IMR-90 (cell line): ENCODE results near the gene NTM. TPM values are rescaled to one million over a fixed set of nuclear protein-coding genes. Genes with fewer than 3 reads are reported as not detected.

Experiments used
- ATAC-seq: fragments of 200-7000 bp; cut with Tn5 transposase; 2 replicates; pipeline ENCODE4 v1.9.1; 2020; ENCODE audit warnings: low read depth, mild to moderate bottlenecking, moderate library complexity
- BruUV-seq: library from RNA; stranded (reverse); fragments of 400-500 nt; replicated peaks from 2 replicates; lab custom pipeline; 2021; lab: Mats Ljungman, UMichigan
- CTCF ChIA-PET: fragments of 300-600 bp; formaldehyde crosslinking; extraction: SDS; loops from one replicate; lab custom pipeline; 2021; ENCODE audit warnings: antibody characterized with exemption; lab: Yijun Ruan, JAX
- POLR2A ChIA-PET: fragments of 300-600 bp; sonication (Branson Sonifier 250); formaldehyde crosslinking; loops from one replicate; lab custom pipeline; 2022; ENCODE audit warnings: antibody characterized with exemption; ENCODE audit not compliant: unreplicated experiment; lab: Charles Lee
- DNase-seq: peaks from one replicate; pipeline ENCODE4 v3.0.0; 2013
- H2AFZ ChIP-seq: replicated peaks from 2 replicates; pipeline ENCODE3; 2013; ENCODE audit warnings: low read length, mild to moderate bottlenecking; ENCODE audit not compliant: poor library complexity
- H2AK5ac ChIP-seq: 2 replicates; pipeline ENCODE4 v1.6.1; 2013; ENCODE audit warnings: low read depth, low read length, inconsistent platforms
- H2AK9ac ChIP-seq: replicated peaks from 2 replicates; pipeline ENCODE3; 2013; ENCODE audit warnings: mild to moderate bottlenecking, low read depth, low read length, moderate library complexity; ENCODE audit not compliant: poor library complexity
- H2BK120ac ChIP-seq: 2 replicates; pipeline ENCODE4 v1.6.1; 2013; ENCODE audit warnings: low read depth, low read length, inconsistent platforms
- H2BK15ac ChIP-seq: 3 replicates; pipeline ENCODE4 v1.6.1; 2013; ENCODE audit warnings: low read depth, low read length, inconsistent platforms
- H2BK20ac ChIP-seq: 2 replicates; pipeline ENCODE4 v1.6.1; 2013; ENCODE audit warnings: low read depth, mild to moderate bottlenecking, inconsistent platforms, low read length, moderate library complexity
- H2BK5ac ChIP-seq: 2 replicates; pipeline ENCODE4 v1.6.1; 2013; ENCODE audit warnings: mild to moderate bottlenecking, low read depth, low read length, inconsistent platforms; ENCODE audit not compliant: poor library complexity, severe bottlenecking
- H3K14ac ChIP-seq: replicated peaks from 2 replicates; pipeline ENCODE4 v1.6.1; 2013; ENCODE audit warnings: low read depth, low read length, inconsistent platforms
- H3K18ac ChIP-seq: 2 replicates; pipeline ENCODE4 v1.6.1; 2013; ENCODE audit warnings: low read depth, low read length, control low read depth
- H3K23ac ChIP-seq: 2 replicates; pipeline ENCODE4 v1.6.1; 2013; ENCODE audit warnings: low read depth, low read length, inconsistent platforms
- H3K27ac ChIP-seq: 2 replicates; pipeline ENCODE4 v1.5.1; 2013; ENCODE audit warnings: mild to moderate bottlenecking, control low read depth, low read length; ENCODE audit not compliant: insufficient read depth
- H3K27me3 ChIP-seq: 2 replicates; pipeline ENCODE4 v1.6.1; 2013; ENCODE audit warnings: low read length; ENCODE audit not compliant: control insufficient read depth, insufficient read depth
- H3K36me3 ChIP-seq: 2 replicates; pipeline ENCODE4 v1.6.1; 2013; ENCODE audit warnings: low read length, mixed read lengths; ENCODE audit not compliant: control insufficient read depth, insufficient read depth
- H3K4ac ChIP-seq: 2 replicates; pipeline ENCODE4 v1.6.1; 2013; ENCODE audit warnings: low read depth, low read length, inconsistent platforms
- H3K4me1 ChIP-seq: 2 replicates; pipeline ENCODE4 v1.6.1; 2013; ENCODE audit warnings: low read length, mixed read lengths; ENCODE audit not compliant: control insufficient read depth, insufficient read depth
- H3K4me2 ChIP-seq: 2 replicates; pipeline ENCODE4 v1.6.1; 2013; ENCODE audit warnings: low read depth, mild to moderate bottlenecking, control low read depth, low read length, moderate library complexity
- H3K4me3 ChIP-seq: 2 replicates; pipeline ENCODE4 v1.5.1; 2013; ENCODE audit warnings: low read depth, mild to moderate bottlenecking, control low read depth, low read length, moderate library complexity; ENCODE audit not compliant: insufficient read depth
- H3K56ac ChIP-seq: 2 replicates; pipeline ENCODE4 v1.6.1; 2013; ENCODE audit warnings: low read length, inconsistent platforms; ENCODE audit not compliant: insufficient read depth; ENCODE audit errors: extremely low read depth
- H3K79me1 ChIP-seq, 2 experiments: 2 replicates each; pipeline ENCODE4 v1.6.1; 2013; ENCODE audit warnings: low read length in 2 of 2, inconsistent platforms in 1 of 2, low read depth in 1 of 2
- H3K9ac ChIP-seq: 2 replicates; pipeline ENCODE4 v1.6.1; 2013; ENCODE audit warnings: low read depth, low read length, control low read depth
- H3K9me1 ChIP-seq: 2 replicates; pipeline ENCODE4 v1.6.1; 2013; ENCODE audit warnings: low read length, inconsistent platforms; ENCODE audit not compliant: insufficient read depth
- H3K9me3 ChIP-seq: 2 replicates; pipeline ENCODE4 v1.6.1; 2013; ENCODE audit warnings: low read length; ENCODE audit not compliant: control insufficient read depth, insufficient read depth
- H4K20me1 ChIP-seq: 2 replicates; pipeline ENCODE4 v1.6.1; 2013; ENCODE audit warnings: low read length, inconsistent platforms; ENCODE audit not compliant: insufficient read depth
- H4K5ac ChIP-seq: 2 replicates; pipeline ENCODE4 v1.6.1; 2013; ENCODE audit warnings: mild to moderate bottlenecking, low read depth, low read length, control low read depth
- H4K8ac ChIP-seq, 2 experiments: 2 replicates each; pipeline ENCODE4 v1.6.1; 2013; ENCODE audit warnings: low read depth in 2 of 2, low read length in 2 of 2, control low read depth in 1 of 2, inconsistent platforms in 1 of 2
- H4K91ac ChIP-seq: 2 replicates; pipeline ENCODE4 v1.6.1; 2013; ENCODE audit warnings: low read depth, low read length, inconsistent platforms; ENCODE audit not compliant: insufficient read depth
- RAD21 ChIP-seq: IDR thresholded peaks from 2 replicates; pipeline ENCODE4 v1.6.1; 2012; ENCODE audit warnings: low read length, improper control_type of control experiment
- RCOR1 ChIP-seq: IDR thresholded peaks from 2 replicates; pipeline ENCODE4 v1.6.1; 2012; ENCODE audit warnings: mild to moderate bottlenecking, low read length, improper control_type of control experiment; ENCODE audit not compliant: insufficient replicate concordance
- WGBS, 2 experiments: methylation state at CpG; one replicate each; pipeline versions ENCODE4 v1.1.5 to v1.1.7; 2013; ENCODE audit warnings: missing lambda C conversion rate in 2 of 2; ENCODE audit not compliant: insufficient read length in 1 of 2; ENCODE audit errors: extremely low coverage in 2 of 2; 5-methylcytosine and 5-hydroxymethylcytosine counted together
- dilution Hi-C: fragments of 300-500 bp; cut with HindIII; formaldehyde crosslinking; loops from one replicate; pipeline ENCODE4 v1.14.3; 2018; ENCODE audit warnings: low sequenced_read_pairs; ENCODE audit not compliant: unreplicated experiment
- in situ Hi-C: fragments of 300-500 bp; cut with MboI; formaldehyde crosslinking; loops from 3 replicates; pipeline ENCODE4 v1.14.3; 2019; ENCODE audit warnings: low sequenced_read_pairs, inconsistent platforms, mixed read lengths
- intact Hi-C: fragments of 100-400 bp; cut with micrococcal nuclease; formaldehyde crosslinking; loops from 2 replicates; pipeline ENCODE4 v1.10.0; 2022
- polyA plus RNA-seq, 3 experiments: library from polyadenylated mRNA; depleted of rRNA; stranded (reverse); fragments of >200 nt; gene quantifications; 2 replicates each; pipeline ENCODE4 v1.2.3, GENCODE V29; 2012; ENCODE audit warnings: low replicate concordance in 1 of 3
- total RNA-seq: library from RNA; depleted of rRNA; stranded (reverse); fragments of >200 nt; gene quantifications from 2 replicates; pipeline ENCODE4 v1.2.3, GENCODE V29; 2012

NTM gene
- total and polyA plus RNA-seq, 2 of the 4 experiments (the other 2 are of a cell fraction), result 19.5 to 25.5 TPM

GRCh38 chr11:132256528-132257279 lies 886.3 kb downstream of the NTM start:
- H4K8ac ChIP-seq, result no peak overlapping the region
- POLR2A ChIA-PET, result no interaction called here
- no peak overlapping the region for H3K9ac ChIP-seq
- no peak overlapping the region for H3K4ac ChIP-seq
- no peak overlapping the region for H2BK5ac ChIP-seq
- no peak overlapping the region for H3K56ac ChIP-seq
- no peak overlapping the region for H3K27ac ChIP-seq
- no peak for DNase-seq
- dilution Hi-C loops (no loop called here), intact Hi-C loops (no loop called here), in situ Hi-C loops (no loop called here)
- no peaks in the 10 kb centered on the region for H4K20me1 ChIP-seq
- no peak overlapping the region for H3K4me2 ChIP-seq
- no peak overlapping the region for H4K91ac ChIP-seq
- H3K36me3 ChIP-seq, result no peaks in the 10 kb centered on the region
- CTCF ChIA-PET, result interaction anchor here (0.6 kb wide), 1 partner anchor 19 kb away, joined by 3 read pairs; no protein-coding TSS in a partner anchor
- no peak overlapping the region for H3K18ac ChIP-seq
- no peak overlapping the region for H2BK120ac ChIP-seq
- BruUV-seq, result no TSS peak
- no peak for TF ChIP-seq RAD21
- no peak for TF ChIP-seq RCOR1
- WGBS, 2 experiments, result 100% methylated on average over 4 of the region's 17 CpGs; no CpG with 5 or more reads in 1 of the 2 experiments
- H3K4me1 ChIP-seq, result no peaks in the 10 kb centered on the region
- H3K79me1 ChIP-seq, result no peaks in the 10 kb centered on the region; a peak in 1 of 4 replicates
- no peak overlapping the region for H2AFZ ChIP-seq
- H2BK15ac ChIP-seq, result no peak overlapping the region
- no peak overlapping the region for H2AK5ac ChIP-seq
- no peak overlapping the region for H2BK20ac ChIP-seq
- no peak overlapping the region for H3K14ac ChIP-seq
- no peak for ATAC-seq
- H3K23ac ChIP-seq, result no peak overlapping the region
- no peak overlapping the region for H2AK9ac ChIP-seq
- H3K4me3 ChIP-seq, result no peak overlapping the region
- no peak overlapping the region for H4K5ac ChIP-seq
- H3K9me1 ChIP-seq, result no peaks in the 10 kb centered on the region
- no peaks in the 10 kb centered on the region for H3K27me3 ChIP-seq
- no peaks in the 10 kb centered on the region for H3K9me3 ChIP-seq
